Activated CD8-positive, alpha-beta memory T cell treated with anti-CD3 and anti-CD28 coated beads for 48 hours (primary cell): ENCODE results near the gene DCUN1D1.
A peak's percentile ranks its signal among the peaks of the same experiment; 100 is the strongest.
"Not testable (repeated sequence)": the region's sequence is repeated elsewhere in the genome, so short reads cannot be mapped to it uniquely, and the experiment has no call there.

ENCODE experiments used
- DNase-seq, 3 experiments: peaks; one replicate each; pipeline ENCODE4 v3.0.0-alpha.2; 2020; ENCODE audit warnings: low read depth in 2 of 3, low spot score in 2 of 3

The DCUN1D1 gene

DNA sequence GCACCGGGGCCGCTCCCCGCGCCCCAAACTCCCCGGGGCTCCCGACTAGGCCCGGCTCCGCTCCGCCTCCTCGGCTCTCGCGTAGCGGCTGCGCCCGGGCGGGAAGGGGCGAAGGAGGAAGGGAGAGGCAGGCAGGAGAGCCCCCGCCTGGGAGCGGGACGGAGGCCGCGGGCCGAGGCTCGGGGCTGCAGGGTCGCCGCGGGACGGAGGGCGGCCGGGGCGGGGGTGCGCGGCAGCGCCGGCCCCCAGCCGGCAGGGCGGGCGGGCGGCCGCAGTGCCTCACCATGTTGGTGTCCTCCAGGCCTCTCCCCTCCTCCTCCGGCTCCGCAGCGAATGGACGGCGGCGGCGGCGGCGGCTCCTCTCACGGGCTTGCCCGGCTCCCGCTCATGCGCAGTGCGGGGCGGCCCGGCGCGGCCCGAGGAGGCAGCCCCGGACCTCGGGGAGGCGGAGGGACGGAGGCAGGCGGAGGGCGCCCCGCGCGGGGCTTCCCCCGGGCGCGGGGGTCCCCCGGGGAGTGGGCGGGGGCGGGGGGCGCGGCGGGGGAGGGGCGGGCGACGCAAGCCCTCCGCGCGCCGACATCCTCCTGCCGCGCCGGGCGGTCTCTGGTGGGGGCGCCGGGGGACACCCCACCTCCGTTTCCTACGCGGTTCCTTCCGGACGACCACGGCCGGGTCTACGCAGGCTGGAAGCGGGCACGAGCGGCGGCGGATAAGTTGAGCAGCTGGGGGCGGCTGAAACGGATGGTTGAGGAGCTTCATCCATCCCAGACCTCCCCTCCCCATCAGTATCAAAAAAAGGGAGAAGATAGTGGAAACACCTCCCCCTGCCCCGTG is at the start of gene DCUN1D1:
DCUN1D1 (minus strand) TSS at position 335 of the 834 bp plus-strand sequence; CDS start at position 286, 49 bp downstream.
- peak; percentile 69 to 83 (median 71) for DNase-seq

DNA sequence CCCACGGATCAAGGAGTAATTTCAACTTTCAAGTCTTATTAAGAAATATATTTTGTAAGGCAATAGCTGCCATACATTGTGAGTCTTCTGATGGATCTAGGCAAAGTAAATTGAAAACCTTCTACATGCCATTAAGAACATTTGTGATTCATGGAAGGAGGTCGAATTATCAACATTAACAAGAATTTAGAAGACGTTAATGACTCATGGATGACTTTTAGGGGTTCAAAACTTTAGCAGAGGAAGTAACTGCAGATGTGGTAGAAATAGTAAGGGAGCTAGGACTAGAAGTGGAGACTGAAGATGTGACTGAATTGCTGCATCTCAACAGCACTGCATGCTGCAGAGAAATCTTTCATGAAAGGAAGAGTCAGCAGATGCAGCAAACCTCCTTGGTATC is 48.1 kb upstream of the DCUN1D1 start:
- no peak for DNase-seq

DNA sequence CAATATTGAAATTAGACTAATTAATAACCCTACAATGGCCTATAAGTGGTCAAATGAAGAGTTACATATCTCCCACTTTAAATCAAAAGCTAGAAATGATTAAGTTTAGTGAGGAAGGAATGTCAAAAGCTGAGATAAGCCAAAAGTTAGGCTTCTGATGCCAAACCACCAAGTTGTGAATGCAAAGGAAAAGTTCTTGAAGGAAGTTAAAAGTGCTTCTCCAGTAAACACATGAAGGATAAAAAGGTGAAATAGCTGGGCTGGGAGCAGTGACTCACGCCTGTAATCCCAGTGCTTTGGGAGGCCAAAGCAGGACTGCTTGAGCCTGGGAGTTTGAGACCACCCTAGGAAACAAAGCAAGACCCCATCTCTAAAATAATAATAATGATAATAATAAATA is 46.9 kb upstream of the DCUN1D1 start:
- no peak for DNase-seq

DNA sequence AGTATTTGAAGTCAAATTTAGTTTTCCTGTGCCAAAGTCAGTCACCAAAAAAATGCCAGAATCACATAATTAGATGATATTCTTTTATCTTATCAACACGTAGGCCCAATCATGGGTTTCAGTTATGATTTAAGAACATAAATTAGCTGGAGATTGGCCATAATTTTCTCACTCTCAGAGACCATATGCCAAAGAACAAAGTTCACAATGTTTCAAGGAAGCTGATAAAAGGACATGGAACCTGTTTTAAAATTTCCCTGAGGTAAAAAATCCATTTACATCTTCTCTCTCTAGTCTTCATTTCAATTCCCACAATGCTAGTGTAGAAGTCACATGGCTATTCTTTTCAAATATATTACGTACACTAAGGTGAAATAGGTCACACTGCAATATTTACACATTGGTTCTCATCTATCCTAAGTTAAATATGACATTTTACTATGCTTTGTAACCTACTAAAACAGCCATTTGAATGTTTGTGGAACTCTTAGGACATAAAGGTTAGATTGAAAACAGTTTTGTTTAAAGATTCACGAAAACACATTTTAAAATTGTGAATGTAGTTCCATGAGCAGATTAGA is 42.7 kb upstream of the DCUN1D1 start:
- DNase-seq = no peak

DNA sequence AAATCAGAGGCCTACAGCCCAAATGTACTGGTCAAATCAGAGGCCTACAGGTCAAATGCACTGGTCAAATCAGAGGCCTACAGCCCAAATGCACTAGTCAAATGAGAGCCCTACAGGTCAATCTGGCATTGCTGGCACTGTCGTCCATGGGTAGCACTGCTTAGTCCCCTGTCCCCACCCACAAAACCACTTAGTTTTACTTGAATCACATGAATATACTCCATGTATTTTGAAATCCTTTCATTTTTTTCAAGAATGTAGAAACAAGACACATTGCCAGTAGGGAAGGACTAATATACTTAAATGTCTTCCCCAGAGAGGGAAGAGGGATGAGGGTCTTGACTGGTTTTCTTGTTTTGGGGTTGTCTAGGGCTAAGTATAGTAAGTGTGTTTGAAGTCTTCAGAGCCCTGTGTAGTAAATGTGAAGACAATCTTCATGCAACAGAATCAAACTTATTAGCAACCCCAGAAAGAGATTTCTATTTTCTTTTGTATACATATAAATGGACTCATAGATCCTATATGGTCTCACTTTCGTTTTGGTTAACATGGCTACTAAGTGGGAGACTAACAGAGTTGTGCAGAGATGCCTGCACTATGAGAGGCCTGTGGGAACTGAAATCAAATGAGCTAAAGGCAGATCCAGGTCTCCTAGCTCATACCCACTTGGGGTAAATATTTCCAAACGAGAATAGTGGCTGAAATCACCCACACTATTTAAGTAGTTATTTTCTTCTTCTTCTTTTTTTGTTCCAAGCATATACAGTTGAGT is 38.3 kb upstream of the DCUN1D1 start:
- DNase-seq = no peak

DNA sequence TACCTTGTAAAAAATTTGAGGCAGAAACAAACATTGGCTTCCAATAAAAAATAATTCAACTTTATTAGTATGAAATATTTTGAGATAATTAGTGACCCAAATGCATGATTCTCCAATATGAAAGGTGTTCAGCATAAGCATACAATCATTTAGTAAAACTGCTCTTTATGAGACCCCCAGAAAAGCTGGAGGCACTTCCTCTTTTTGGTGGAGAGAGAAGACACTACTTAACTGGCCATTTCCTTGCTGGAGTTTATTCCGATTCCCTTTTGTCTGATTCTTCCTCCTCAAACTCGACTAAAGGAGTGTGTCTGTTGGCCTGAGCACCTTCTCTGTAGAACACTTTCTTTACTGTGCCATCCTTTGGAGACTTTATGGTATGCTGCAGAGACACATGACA is 34.8 kb upstream of the DCUN1D1 start:
- DNase-seq = no peak

DNA sequence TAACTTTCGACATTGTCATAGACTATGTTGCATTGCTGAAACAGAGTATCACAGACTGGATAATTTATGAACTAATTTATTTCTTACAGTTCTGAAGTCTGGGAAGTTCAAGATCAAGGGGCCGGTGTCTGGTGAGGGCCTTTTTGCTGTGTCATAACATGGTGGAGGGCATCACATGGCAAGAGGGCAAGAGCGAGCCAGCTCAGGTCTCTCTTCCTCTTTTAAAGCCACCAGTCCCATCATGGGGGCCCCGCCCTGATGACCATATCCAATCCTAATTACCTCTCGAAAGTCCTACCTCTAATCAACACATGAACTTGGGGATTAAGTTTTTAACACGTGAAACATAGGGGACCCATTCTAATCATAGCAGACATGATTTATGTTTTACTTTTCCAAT is 33.5 kb upstream of the DCUN1D1 start:
- no peak for DNase-seq

DNA sequence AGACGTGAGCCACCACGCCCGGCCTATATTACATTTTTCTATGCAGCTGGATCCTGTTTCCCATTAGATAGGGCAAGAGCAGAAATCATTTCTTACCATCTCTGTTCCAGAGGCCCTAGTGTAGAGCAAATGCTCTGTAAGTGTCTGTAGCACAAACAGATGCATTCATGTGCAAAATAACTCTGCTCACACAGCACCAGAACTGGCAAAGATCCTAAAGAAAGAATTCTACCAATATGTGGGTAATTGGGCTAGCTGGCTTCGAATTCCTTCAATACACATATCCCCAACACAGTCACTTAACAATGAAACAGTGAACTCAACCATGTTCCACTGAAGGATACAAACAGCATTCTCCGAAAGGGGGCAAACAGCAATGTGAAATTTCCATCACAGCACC is 32.7 kb upstream of the DCUN1D1 start:
- DNase-seq = no peak

DNA sequence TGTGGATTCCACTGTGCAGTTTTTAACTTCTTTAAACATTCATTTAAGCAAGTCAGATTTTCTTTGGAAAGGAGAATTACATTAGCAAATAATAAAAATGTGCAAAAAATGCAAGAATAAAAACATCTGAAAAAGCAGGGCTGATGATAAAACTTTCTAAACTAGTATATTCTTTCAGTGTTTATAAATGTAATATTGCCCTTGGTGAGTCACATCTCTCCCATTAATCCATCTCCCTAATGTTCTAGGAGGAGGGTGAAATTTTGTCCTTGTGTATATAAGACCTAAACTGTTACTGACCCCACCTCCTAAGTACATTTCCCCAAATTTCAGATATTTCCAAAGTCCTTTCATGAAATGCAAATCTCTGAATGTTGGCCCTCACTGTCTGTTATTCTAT is 28.5 kb upstream of the DCUN1D1 start:
- DNase-seq = no peak

DNA sequence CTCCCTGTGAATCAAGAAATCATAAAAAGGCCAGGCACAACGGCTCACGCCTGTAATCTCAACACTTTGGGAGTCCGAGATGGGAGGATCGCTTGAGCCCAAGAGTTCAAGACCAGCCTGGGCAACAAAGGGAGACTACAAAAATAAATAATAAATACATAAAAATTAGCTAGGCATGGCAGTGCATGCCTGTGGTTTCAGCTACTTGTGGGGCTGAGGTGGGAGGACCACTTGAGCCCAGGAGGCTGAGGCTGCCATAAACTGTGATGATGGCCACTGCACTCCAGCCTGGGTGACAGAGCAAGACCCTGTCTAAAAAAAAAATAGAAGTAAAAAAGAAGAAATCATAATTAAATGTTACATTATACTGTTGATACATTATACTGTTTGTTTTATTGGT is 28.0 kb upstream of the DCUN1D1 start:
- DNase-seq = no peak

DNA sequence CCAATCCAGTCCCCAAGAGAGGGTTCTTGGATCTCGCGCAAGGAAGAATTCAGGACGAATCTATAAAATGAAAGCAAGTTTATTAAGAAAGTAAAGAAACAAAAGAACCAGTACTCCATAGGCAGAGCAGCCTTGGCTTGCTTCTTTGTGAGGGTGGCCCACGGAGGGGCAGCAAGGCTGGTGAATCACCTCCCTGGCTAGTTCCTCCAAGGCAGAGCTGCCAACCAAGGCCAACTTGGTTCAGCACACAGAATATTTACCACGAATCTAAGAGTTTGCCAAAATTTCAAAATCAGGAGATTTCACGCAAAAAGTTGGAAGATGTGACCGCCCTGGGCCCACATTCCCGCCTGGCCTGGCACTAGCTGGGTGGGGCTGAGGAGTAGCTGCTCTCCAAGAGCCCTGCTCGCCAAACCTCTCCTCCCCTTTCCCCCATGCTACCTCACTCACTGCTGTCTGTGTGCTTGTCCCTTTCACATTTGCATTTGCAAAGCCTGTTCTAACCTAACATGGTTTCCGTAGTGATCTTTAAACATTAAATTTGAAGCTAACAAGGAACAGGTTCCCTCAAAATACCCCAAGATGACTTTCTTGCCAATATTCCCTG is 26.2 kb upstream of the DCUN1D1 start:
- DNase-seq = no peak

DNA sequence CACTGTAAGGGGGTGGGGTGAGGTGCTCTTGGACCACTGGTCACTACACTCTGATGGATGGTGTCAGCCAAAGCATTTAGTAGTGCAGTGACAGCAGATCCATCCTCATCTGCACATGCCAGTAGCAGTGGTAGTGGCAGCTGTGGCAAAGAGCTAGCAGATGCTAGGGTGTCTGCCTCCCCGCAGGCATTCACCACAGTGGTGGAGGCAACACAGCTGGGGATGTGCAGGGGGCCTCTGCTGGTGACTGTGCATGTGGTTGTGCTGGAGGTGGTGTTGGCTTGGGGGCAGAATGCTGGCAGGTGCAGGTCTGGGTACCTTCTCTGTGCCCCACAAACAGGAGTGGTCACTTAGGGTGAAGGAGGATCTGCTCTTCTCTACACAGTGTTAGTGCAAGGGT is 19.4 kb upstream of the DCUN1D1 start:
- DNase-seq = no peak

DNA sequence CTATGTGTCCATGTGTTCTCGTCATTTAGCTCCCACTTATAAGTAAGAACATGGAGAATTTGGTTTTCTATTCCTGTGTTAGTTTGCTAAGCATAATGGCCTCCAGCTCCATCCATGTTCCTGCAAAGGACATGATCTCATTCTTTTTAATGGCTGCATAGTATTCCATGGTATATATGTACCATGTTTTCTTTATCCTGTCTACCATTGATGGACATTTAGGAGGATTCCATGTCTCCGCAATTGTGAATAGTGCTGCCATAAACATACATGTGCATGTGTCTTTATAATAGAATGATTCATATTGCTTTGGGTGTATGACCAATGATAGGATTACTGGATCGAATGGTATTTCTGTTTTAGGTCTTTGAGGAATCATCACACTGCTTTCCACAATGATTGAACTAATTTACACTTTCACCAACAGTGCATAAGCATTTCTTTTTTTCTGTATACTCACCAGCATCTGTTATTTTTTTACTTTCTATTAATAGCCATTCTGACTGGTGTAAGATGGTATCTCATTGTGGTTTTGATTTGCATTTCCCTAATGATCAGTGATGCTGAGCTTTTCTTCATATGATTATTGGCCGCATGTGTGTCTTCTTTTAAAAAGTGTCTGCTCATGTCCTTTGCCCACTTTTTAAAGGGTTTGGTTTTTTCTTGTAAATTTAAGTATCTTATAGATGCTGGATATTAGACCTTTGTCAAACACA is 13.3 kb upstream of the DCUN1D1 start:
- not testable (repeated sequence) for DNase-seq

DNA sequence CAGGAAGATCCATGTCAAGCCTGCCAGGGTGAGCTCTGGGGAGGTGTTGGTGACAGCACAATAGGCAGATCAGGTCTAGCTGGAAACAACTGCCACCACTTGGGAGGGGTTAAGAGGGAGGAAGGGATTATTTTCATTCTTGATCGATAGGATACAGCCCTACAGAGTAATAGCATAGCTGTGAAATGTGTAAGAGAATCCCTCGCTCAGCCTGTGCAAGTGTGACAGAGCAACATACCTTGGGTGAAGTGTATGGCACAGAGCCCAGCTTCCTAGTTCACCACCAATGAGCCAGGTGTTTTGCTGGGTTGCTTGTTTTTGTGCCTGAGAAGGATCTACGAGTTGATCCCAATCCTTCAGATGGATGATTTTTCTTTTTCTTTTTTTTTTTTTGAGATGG is 9.2 kb upstream of the DCUN1D1 start:
- no peak for DNase-seq

DNA sequence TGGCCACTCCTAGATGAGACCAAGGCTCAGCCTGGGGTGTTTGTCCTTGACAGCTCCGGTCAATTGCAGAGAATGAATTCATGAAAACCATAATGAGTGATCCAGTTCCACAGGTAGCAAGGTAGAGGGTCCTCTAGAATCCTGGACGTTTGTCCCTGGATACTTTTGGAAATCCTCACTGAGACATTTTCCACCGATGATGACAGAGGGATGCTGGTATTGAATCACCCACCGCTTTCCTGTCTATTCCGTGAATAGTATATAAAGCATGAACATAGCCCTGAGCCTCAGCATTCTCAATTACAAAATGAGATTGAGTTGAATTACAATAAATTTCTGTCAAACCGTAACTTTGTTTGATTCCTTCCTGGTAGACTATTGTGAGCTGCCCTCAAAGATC is 5.7 kb upstream of the DCUN1D1 start:
- no peak for DNase-seq

DNA sequence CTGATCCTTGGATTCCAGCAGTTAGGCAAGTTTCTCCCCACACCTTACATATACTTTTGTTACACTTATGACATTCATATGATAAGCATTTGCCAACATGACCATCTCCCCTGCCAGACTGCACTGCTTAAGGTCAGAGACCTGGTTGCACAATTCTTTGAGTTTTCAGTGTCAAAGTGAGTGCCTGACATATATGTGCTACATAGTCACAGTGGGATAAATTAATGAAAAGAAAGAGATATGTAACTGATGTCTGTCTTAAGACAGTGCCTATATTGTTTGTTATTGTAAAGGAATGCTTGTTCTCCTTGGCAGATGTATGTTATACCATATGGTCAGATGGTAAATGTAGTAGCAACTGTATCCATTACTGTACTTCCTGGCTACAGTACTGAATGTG is 3.5 kb upstream of the DCUN1D1 start:
- no peak for DNase-seq

DNA sequence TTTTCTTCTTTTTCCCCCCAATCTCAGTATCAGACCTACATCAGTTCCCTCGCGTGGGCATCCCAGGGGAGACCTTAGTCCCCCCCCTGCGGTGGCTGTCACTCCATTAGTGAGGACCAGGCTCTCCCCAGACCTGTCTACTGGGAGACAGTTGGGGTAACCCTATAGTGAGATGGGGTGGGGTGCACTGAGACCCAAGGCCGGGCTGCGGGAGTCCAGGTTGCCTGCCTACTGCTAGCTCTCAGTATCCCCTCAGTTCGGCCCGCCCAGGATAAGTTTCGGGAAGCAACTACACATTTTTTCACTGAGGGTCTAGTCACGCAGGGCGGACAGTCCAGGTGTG is 671 bp upstream of the DCUN1D1 start:
- no peak for DNase-seq

DNA sequence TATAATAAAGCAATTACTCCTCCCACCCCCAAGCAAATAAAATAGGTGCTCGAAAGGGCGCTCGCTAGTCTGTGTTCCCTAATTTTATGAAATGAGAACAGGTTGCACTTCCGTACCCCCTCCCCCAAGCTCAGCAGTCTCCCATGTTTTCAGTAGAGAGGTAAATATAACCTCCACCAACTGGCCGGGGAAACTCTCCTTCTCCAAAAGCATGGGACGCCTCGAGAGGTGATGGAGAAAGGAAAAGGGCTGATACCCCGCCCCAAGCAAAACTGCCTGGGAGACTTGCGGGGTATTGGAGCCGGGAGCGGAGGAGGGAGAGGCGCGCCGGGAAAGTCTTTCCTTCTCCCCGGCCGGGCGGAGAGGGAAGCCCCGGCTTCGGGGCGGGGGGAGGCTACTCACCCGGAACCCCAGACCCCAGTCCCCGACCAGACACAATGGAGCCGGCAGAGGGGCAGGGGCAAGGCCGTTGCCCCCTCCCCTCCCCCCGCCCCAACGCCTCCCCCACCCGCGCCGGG is 605 bp downstream of the DCUN1D1 start:
- peak in 1 of 3 experiments; percentile 5 for DNase-seq

DNA sequence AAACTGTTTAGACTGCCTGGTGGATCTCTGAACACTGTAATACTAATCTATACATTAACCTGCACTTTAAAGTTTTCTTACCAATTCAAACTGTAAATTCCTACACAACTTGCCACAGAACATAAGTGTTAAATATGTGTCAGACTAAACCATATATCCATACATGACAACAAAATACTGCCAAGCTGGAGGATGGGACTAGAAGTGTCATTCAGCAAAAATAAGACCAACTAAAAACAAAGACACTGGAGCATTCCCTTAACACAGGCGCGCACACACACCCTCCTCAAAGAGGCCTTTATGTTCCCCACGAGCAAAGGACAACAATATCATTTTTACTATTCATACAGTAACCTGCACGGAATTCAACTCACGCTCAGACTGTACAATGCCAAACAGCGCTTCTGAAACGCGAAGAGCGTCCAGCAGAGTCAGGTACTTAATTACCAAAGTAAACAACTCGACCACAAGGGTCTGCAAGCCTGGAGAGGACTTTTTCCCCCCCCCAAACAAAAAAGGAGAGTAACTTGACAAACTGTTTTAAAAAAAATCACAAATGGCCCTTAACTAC is 1.1 kb downstream of the DCUN1D1 start:
- no peak for DNase-seq

DNA sequence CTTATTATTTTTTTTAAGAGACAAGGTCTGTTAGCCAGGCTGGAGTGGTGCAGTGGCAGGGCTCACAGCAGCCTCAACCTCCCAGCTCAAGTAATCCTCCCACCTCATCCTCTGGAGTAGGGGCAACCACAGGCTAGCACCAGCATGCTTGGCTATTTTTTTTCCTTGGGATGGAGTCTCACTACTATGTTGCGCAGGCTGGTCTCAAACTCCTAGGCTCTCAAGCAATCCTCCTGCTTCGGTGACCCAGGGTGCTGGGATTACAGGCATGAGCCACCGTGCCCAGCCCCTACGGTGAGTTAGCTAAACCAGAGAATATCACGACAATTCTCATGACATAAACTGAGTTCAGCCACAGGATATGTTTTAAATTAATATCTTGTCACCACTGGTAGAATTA is 2.0 kb downstream of the DCUN1D1 start:
- DNase-seq = no peak

DNA sequence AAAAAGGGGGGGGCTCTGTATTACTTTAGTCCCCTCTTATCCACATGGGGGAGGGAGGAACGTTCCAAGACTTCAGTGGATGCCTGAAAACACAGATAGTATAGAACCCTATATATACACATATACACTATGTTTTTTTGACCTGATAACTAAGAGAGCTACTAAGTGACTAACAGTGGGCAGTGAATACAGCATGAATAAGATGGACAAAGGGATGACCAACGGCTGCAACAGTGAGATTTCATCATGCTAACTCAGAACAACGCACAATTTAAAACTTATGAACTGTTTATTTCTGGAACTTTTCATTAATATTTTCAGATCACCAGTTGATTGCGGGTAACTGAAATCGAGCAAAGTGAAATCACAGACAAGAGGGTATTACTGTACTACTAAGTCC is 7.3 kb downstream of the DCUN1D1 start:
- DNase-seq = no peak
